CD4-positive, alpha-beta T cell treated with Interleukin-12 subunit alpha and Interleukin-12 subunit beta, for 1 hour (primary cell): ENCODE data around the gene NFYB.
A peak's percentile ranks its signal among the peaks of the same experiment; 100 is the strongest.
"Not testable (repeated sequence)": the region's sequence is repeated elsewhere in the genome, so short reads cannot be mapped to it uniquely, and the experiment has no call there.

Experiments
- DNase-seq: peaks from one replicate; pipeline ENCODE4 v3.0.0-alpha.2; 2020

NFYB gene

DNA sequence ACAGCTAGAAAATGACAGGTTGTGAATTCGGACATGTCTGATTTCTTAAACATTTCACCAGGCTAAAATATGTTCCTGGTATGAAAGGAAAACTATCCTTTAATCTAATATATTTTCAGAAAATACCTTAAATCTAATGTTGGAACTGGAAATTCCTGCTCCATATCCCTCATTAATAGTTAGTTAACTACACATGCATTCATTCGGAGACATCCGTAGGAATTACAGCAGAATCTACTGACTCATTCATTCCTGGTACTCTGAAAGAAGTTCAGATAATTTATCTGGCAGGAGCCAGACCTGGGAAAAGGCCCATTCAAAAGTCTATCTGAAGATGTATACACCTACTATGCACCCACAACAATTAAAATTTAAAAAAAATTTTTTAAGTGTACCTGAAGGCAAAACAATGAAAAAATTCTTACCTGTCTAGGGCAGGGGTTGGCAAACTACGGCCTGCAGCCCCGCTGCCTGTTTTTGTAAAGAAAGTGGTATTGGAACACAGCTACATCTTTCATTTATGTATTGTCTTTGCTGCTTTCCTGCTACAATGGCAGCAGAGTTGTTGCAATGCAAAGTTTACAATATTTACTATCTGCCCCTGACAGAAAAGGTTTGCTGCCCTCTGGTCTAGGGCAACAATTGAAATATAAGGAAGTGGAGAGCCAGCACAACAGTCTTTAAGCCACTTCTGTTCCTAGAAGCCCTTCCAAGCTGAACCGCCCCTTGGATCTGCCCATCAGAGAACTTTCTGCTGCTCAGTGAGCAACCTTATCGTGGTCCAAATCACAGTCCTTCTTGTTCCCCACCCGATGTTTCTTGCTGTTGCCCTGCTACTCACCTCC lies 17.9 kb upstream of the NFYB start:
- DNase-seq, result no peak

DNA sequence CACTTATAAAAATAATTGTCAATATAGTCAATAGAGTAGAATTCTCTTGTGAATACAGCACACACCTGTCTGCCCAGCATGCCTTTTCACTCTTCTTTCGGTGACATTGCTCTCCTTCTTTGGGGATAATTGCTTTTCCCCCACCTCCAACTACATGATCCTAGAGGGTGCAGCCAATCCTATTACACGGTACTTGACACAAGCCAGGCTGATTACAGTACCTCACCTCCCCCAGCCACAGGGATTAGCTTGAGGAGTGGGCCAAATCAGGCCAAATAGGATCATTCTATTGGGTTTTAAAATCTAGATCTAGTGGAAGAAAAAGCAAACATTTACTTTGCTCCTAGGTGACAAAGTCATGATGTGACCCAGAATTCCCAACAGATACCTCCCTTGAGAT lies 16.8 kb upstream of the NFYB start:
- no peak for DNase-seq

DNA sequence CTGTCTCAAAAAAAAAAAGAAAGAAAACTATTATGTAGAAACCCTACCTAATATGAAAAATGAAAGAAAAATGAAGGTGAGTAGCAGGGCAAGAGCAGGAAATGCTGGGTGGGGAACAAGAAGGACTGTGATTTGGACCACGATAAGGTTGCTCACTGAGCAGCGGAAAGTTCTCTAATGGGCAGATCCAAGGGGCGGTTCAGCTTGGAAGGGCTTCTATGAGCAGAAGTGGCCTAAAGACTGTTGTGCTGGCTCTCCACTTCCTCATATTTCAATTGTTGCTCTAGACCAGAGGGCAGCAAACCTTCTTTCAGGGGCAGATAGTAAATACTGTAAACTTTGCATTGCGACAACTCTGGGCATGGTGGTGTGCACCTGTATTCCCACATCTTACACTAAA lies 16.3 kb upstream of the NFYB start:
- DNase-seq, result peak; percentile 2

DNA sequence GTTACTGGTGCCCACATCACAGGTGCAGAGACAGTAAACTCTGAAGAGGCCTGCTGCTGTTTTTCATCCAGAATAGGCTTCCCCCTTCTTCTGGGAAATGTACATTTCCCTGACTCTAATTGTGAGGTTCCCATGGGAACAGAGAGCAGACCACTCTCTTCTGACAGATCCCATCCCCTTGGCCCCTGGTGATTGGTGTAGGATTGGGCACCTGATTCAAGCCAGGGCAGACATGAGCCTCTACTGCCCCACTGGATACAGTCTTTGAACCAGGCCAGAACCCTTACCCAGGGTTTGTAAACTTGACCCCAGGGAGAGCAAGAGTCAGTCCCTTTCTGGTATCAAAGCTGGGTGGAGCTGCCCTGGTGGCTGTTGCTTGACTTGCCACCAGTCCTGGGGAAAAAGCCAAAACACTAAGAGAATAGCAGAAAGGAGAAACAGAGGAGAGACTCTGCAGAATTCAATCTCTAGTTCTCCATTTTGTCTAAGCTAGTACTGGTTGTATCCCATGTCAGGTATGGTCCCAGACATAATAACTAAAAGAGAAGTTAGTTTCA lies 14.8 kb upstream of the NFYB start:
- no peak for DNase-seq

DNA sequence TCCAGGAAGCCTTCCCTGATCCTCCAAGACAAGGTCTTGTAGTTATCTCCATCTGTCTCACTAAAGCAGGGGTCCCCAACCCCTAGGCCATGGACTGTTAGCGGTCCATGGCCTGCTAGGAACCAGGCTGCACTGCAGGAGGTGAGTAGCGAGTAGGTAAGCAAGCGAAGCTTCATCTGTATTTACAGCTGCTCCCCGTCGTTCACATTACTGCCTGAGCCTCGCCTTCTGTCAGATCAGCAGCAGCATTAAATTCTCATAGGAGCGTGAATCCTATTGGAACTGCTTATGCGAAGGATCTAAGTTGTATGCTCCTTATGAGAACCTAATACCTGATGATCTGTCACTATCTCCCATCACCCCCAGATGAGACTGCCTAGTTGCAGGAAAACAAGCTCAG lies 12.4 kb upstream of the NFYB start:
- DNase-seq, result no peak

DNA sequence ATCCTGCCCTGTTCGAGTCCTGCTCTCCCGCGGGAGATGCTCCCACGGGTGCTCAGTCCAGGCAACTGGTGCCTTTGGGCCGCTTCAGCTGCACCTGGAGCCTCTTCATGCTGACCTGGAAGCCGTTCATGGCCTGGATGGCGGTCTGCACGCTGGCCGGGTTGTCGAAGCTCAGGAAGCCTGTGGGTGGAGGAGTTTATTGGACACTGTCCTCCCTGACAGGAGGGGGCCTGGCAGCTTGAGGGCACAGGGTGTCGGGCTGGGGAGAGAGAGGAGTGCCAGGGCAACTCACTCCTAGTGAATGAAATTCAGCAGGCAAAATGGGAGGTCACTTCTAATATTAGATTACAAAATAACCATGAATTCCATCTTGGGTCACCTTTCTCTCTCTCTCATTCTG lies 9.3 kb upstream of the NFYB start:
- DNase-seq, result no peak

DNA sequence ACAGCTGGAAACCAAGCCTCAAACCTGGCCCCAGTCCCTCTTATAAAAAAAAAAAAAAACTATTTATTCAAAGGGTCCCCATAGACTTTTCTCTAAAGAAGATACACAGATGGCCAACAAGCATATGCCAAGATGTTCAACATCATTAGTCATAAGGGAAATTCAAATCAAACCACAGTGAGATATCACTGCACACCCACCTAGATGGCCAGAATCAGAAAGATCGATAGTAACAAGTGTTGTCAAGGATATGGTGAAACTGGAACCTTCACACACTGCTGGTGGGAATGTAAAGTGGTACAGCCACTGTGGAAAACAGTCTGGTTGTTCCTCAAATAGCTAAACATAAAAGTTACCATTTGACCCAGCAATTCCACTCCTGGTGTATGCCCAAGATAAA lies 5.9 kb upstream of the NFYB start:
- DNase-seq, result no peak

DNA sequence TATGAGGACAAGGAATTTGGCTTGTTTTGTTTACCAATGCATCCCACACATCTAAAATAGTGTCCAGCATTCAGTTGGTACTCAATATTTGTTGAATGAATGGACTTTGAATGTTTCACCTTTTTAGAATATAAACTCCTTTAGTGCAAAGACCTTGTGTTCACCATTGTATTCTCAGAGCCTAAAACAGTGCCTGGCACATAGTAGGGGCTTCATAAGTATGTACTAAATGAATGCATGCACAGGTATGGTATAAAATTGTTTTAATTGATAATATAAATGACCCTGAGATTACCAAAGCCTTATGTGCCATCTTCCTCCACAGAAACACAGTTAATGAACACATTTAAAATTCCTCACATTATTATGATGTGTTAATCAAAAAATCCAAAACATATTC lies 5.0 kb upstream of the NFYB start:
- DNase-seq, result no peak

DNA sequence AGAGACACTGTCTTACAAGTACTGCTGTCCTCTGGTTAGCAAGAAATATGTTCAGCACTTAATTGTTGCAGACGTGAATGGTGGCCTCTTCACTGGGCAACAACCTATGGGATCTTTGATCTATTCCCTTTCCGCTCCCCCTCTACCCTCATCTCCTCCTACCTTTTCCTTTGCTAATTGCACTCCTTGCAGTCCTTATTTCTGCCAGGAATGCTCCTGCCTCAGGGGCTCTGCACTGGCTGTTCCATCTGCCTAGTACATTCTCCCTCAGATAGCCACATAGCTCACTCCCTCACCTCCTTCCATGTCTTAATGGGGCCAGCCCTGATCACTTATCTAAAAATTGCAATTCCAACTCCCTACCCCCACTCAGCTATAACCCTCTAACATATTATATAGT lies 4.5 kb upstream of the NFYB start:
- DNase-seq, result no peak

DNA sequence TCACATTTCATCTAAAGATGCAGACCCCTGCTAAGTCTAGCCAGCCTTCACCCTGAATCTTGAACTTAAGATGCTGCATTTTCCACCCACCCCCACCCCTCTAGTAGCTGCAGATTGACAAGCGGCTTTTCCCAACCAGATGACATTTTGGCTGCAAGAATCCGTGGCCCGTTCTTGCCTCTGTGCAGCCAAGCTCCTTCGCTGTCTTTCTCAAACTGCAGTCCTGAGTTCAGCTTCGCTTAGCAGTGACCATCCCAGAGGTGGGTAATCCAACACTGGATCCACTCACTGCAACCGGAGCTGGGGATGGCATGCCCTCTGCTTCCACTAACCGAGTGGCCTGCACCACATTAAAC lies 765 bp upstream of the NFYB start:
- DNase-seq, result no peak

DNA sequence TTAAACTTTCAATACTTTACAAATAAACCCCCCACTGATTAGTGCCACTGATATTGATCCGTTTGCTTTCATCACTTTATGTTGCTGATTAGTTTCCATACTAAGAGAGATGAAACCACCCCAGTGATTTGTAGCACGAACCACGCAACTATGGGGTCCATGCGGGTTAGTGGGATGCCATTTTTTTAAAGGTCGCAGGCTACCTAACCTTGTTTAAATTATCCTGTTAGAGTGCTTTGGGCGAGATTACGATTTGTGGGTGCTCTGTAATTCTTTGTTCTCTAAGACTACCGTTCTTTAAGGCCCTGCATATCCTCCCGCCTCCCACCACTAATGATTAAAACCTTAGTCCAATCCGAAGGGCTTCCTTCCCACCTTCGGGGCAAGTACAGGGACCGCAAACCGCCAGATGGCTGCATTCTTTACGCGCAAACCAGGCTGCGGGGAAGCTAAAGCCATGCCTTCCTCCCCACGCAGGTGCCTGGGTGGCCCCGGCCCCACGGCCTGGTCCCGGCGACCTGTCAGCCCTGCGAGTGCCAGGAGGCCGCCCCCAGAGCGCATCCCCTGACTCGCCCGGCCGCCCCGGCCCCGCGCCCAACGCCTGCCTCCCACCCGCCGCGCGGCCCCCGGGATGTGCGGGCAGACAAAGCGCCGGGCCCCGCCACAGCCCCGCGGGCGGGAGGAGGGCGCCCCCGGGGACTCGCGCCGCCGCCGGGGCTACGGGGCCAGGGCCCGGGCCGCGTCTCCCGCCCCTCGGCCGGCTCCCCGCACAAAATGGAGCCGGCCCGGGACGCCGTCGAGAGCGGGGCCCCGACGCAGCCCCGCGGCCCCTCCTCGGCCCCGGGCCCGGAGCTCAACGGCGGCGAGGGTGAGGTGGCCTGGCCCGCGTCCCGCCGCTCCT lies 759 bp downstream of the NFYB start:
- peak; percentile 48 for DNase-seq

DNA sequence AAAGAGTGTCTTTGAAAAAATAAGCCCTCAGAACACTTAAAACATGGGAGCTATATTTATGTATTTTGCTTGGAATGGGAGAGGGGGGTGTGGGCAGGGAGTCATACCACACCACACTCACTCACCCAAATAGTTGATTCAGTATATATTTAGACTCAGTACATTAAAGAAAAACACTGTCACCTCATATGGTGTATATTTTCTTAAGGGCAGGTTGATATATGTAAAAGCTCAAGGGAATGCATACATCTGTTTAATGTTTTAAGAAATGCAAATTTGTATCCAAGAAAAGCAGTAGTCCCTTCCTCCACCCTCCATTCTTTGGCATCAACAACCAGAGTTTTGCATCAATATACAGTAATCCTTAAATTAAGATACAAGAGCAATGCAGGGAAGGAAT lies 1.4 kb downstream of the NFYB start:
- no peak for DNase-seq

DNA sequence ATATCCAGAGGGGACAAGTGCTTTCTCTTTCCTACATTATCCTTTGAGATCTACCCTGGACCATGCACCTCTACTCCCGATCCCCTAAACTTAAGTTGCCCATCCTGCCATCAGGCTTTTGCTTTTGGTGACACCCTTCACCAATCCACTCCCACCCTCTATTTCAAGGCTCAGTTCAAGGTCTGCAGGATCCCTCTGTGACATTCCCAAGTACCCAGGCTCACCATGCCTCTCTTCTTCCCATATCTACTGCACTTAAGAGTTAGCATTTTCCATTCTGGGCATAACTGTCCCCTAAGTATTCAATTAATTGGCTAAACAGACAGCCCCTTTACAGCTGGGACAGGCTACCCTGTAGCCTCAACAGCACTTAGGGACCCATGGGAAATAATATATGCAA lies 3.1 kb downstream of the NFYB start:
- no peak for DNase-seq

DNA sequence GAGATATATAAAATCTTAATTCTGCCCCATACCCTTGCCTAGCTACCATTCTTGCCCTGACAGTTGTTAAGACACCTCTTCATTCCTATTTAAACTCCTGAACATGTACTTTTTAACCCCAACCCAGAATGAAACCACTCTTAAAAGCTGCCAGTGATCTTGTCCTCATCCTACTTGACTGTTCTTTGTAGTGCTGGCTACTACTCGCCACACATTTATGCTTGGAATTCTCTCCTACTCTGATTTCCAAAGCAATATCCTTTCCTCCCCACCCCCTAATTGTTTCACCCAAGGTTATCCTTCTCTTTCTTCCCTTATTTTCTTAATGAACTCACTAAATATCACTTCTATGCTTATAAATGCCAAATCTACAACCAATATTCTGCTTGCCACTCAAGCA lies 4.1 kb downstream of the NFYB start:
- DNase-seq, result no peak

DNA sequence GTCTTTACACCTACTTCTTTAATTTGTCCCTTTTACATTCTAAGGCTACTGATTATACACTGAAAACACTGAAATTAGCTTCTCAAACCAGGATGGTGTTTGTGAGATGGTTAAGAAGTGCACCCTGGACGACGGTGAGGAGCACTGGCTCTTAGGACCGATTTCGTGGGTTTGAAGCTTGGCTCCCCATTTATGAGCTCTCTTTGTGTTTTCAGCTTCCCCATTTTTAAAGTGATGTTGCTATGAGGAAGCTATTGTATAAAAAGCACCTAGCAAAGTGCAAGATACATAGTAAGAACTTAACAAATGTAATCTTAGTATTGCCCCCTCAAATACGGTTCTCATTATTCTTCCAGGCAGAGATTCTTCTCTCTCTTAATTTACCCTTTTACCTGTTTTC lies 4.7 kb downstream of the NFYB start:
- no peak for DNase-seq

DNA sequence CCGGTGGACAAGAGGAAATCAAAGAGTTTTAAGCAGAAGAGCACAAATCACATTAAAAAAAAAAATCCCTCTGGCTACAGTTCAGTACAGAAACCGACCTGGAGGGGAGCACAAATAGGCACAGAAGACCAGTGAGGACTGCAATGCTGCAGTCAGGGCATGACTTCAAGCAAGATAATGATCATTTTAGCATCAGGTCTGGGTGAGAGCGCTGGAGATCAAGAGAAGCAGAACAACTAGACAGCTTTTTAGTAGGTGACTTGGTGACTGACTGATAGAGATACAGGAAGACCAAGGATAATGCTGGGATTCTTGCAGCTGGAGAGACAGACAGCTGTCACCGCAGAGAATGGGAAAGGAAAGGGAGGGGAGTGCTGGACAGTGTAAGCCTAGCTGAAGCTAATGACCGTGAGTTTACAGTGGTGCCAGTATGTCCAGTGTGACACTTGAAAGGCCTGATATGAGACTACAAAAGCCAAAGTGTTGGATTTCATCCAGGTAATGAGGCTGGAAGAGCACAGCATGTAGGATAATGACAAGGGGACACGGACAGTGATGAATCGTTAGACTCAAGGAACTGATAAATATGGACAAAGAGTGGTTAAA lies 5.6 kb downstream of the NFYB start:
- DNase-seq, result no peak

DNA sequence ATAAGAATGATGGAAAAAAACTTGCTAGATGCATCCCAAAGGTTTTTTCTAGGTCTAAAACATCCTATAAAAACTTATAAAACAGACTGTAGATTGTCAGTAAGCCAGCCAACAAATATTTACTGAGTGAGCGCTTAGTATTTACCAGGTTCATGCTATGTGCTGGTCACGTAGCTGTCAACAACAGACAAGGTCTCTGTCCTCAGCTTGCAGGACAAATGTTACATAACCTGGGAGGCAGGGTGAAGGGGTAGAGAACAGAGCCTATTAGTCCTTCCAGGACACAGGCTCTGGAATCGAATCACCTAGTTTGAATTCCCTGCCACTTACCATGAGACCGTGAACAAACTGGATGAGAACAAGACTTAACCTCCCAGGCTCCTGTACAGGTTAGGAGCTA lies 6.4 kb downstream of the NFYB start:
- no peak for DNase-seq

DNA sequence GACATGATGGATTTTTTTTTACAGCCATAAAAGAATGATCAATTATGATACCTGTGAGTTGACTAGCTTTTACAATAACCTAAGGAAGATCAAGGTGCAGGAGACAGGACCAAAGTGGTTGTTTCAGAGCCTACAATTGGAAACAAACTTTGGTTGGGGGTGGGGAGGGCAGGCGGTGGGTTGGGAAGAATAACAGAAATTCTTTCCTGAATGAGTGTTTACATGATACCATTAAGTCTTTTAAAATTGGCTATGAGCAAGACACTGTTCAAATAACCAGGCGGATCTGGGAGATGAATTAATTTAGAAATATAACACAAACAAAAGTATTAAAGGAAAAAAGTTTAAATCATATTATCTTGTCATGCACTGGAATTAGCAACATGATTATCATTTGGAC lies 7.2 kb downstream of the NFYB start:
- no peak for DNase-seq

DNA sequence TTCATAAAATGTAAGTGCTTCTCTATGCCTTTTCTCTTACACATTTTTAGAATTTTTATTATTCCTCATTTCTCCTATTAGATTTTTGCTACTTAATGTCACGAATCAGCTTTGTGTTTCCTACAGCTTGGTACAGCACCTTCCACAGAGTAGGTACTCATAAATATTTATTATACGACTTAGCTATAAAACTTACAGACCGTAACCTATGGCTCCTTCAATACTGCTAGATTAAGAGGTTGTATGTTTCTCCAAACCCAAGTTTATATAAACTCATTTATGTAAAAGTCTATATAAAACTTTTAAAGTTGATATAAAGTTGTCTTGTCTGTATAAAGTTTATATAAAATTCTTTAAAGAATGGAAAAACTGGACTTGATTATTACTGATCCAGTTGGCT lies 11.5 kb downstream of the NFYB start:
- no peak for DNase-seq

DNA sequence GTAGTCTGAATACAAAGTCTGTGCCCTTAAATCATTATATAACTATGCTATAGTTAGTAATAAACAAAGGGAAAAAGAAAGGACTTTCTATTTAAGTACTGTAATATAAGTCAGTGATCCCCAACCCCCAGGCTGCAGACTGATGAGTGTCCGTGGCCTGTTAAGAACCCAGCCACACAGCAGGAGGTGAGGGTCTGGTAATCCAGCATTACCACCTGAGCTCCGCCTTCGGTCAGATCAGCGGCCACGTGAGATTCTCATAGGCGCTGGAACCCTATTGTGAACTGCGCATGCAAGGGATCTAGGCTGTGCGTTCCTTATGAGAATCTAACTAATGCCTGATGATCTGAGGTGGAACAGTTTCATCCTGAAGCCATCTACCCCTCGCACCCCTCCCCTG lies 15.7 kb downstream of the NFYB start:
- no peak for DNase-seq

DNA sequence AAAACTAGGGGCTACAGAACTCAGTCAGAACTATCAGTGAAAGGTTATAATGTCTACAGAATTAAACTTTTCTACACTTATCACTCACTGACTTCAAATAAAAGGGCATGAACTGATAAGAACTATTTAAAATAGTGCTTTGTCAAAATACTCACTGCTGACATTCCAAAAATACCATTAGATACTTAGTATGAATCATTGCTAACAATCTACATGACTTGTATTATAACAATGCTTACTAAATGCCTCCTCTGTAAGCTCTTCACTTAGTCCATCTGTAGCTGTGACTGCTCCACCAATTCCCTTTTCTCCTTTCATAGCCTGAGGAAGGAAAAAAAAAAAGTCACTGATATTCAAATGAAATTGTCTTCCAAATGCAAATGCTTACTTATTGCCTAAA lies 17.0 kb downstream of the NFYB start:
- no peak for DNase-seq

DNA sequence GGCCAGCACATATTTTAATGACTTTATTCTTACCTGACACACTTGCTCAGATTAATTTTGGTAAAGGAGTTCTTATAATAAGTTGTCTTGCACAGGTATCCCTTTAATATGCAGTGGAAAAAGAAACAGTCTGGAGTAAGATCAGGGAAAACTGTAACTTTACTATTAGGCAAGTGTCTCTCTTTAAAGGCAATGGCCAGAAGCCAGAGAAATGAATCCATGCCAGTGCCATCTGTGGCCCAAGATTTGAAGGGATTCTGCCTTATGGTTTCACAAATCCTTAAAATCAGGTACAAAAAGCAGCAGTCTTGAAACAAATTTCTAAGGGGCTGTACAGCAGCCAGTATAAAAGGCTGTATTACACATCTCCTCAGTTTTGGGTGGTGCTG lies 22.4 kb downstream of the NFYB start:
- DNase-seq, result no peak

DNA sequence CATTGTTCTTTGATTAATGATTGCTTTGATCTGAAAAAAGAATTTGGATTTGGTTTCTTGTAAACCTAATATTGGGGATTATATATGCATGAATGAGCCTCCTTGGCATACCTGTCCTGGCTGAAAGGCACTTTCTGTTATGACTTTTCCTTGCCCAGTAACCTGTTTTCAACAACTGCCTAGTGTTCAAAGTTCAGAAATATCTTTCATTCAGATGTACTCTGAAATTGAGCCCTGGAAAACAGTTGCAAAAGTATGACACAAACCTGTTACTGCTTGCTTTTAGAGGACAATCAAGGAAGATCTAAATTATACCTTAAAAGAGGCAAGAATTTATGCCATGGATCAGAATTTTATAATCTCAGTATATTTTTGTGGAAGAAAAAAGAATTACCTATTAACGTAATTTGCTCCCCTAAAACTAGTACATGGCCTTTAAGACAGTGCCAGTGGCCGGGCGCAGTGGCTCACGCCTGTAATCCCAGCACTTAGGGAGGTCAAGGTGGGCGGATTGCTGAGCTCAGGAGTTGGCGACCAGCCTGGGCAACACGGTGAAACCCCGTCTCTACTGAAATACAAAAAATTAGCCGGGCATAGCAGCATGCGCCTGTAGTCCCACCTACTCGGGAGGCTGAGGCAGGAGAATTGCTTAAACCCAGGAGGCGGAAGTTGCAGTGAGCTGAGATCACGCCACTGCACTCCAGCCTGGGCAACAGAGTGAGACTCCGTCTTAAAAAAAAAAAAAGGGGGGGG lies 23.0 kb downstream of the NFYB start:
- DNase-seq, result not testable (repeated sequence)
